ENCODE results near the gene RPN2. TPM values are rescaled to one million over a fixed set of nuclear protein-coding genes. Genes with fewer than 3 reads are reported as not detected.

The RPN2 gene
- total RNA-seq, 1 experiment from 2014 or later, result 220 TPM

- TF ChIP-seq YY1 (IDR thresholded peaks at IDR 0.05; ENCODE audit: extremely low read depth, insufficient replicate concordance, low read depth, low read length) (no peak), EZH2 (IDR thresholded peaks at IDR 0.05) (no peak), CEBPB (IDR thresholded peaks at IDR 0.05; ENCODE audit: low read depth) (no peak), CTCF (IDR thresholded peaks at IDR 0.05 in 2 of 3, conservative IDR thresholded peaks at IDR 0.05 in 1 of 3; ENCODE audit: borderline replicate concordance in 1 of 3, insufficient read depth in 1 of 3, low read depth in 2 of 3, low read length in 2 of 3) (no peak), MAX (IDR thresholded peaks at IDR 0.05) (no peak)
Measured at GRCh38 chr20:37229357-37229756, 50.2 kb downstream of the RPN2 start (continued).

GRCh38 chr20:37230200-37230599 lies 51.1 kb downstream of the RPN2 start:
- H3K9me3 ChIP-seq (ENCODE audit: control insufficient read depth in 1 of 2, insufficient read depth in 1 of 2, low read depth in 1 of 2, low read length in 2 of 2), result no peaks in the 10 kb centered on the region
- TF ChIP-seq CEBPB (IDR thresholded peaks at IDR 0.05; ENCODE audit: low read depth), result no peak
- TF ChIP-seq FOSL1 (IDR thresholded peaks at IDR 0.05; ENCODE audit: low read depth), result no peak
- TF ChIP-seq ATF3 (IDR thresholded peaks at IDR 0.05), result no peak
- no peak for TF ChIP-seq ZFX (IDR thresholded peaks at IDR 0.05)
- TF ChIP-seq JUND (IDR thresholded peaks at IDR 0.05), result no peak
- no peak for TF ChIP-seq ELF1 (IDR thresholded peaks at IDR 0.05; ENCODE audit: borderline replicate concordance, low read depth)
- TF ChIP-seq SRF (IDR thresholded peaks at IDR 0.05; ENCODE audit: low read depth), result no peak
- no peak for TF ChIP-seq CTCF (IDR thresholded peaks at IDR 0.05 in 2 of 3, conservative IDR thresholded peaks at IDR 0.05 in 1 of 3; ENCODE audit: borderline replicate concordance in 1 of 3, insufficient read depth in 1 of 3, low read depth in 2 of 3, low read length in 2 of 3)
- no peak for TF ChIP-seq CBX3 (IDR thresholded peaks at IDR 0.05; ENCODE audit: low read depth)
- no peak for TF ChIP-seq RAD21 (IDR thresholded peaks at IDR 0.05; ENCODE audit: low read depth)
- no peak for TF ChIP-seq ZBTB33 (IDR thresholded peaks at IDR 0.05; ENCODE audit: extremely low read depth, insufficient replicate concordance, low read length)
- TF ChIP-seq TCF7L2 (IDR thresholded peaks at IDR 0.05; ENCODE audit: borderline replicate concordance, extremely low read depth, insufficient read depth, insufficient read length), result no peak
- intact Hi-C loops (cut with micrococcal nuclease), result no loop called here
- no TSS peak for BruUV-seq (replicated peaks)
- ATAC-seq, result no peak
- H3K4me2 ChIP-seq (ENCODE audit: low read length), result no peak overlapping the region
- peaks cover 73 to 80% of the 10 kb centered on the region in 2 experiments for H3K36me3 ChIP-seq (ENCODE audit: control insufficient read depth in 1 of 2, insufficient read depth in 2 of 2, low read length in 2 of 2)
- H3K9me2 ChIP-seq (ENCODE audit: insufficient read depth), result no peaks in the 10 kb centered on the region
- CTCF ChIA-PET, result no interaction called here
- POLR2A ChIA-PET, result no interaction called here
- H3K9ac ChIP-seq (ENCODE audit: low read length), result no peak overlapping the region
- no peaks in the 10 kb centered on the region for H3K79me2 ChIP-seq (ENCODE audit: insufficient read depth, low read length)
- H2AFZ ChIP-seq (ENCODE audit: low read depth, low read length, poor library complexity, severe bottlenecking), result no peak overlapping the region
- H4K20me1 ChIP-seq (ENCODE audit: insufficient read depth), result no peaks in the 10 kb centered on the region
- H3K27me3 ChIP-seq (ENCODE audit: insufficient read depth, low read length), result no peaks in the 10 kb centered on the region
- H3K4me1 ChIP-seq (ENCODE audit: control insufficient read depth in 1 of 2, insufficient read depth in 2 of 2, low read length in 2 of 2), result no peaks in the 10 kb centered on the region
- no peak overlapping the region for H3K4me3 ChIP-seq (replicated peaks in 1 of 2; ENCODE audit: low read depth in 1 of 2, low read length in 2 of 2)
- no peak overlapping the region for H3K27ac ChIP-seq (ENCODE audit: low read depth, low read length)
- no peak for DNase-seq (ENCODE audit: low read depth, low spot score)
- RAD21 ChIA-PET (ENCODE audit: low non-redundant PET in 1 of 2, low total read pairs in 2 of 2, uncharacterized antibody in 2 of 2, unreplicated experiment in 2 of 2), result no interaction called here

Measured in HCT116 (cell line).